Astrocyte of the cerebellum (primary cell): ENCODE results near the gene DPH2.

ENCODE experiments used
- DNase-seq: peaks from one replicate; pipeline ENCODE4 v3.0.0-alpha.2; 2011; ENCODE audit warnings: low read depth
- H3K4me3 ChIP-seq: 2 replicates; pipeline ENCODE4 v1.5.1; 2011; ENCODE audit warnings: mild to moderate bottlenecking, low read depth, low read length, moderate library complexity
- in situ Hi-C: cut with HindIII; loops from 2 replicates; pipeline ENCODE4 v1.10.0; 2017; ENCODE audit warnings: low sequenced_read_pairs
- TF ChIP-seq, protein P1 (sequence below): IDR thresholded peaks from 2 replicates; pipeline ENCODE4 v1.5.1; 2012; ENCODE audit warnings: low read length, low read depth, moderate library complexity, mild to moderate bottlenecking; ENCODE audit errors: missing control alignments

DPH2 gene

DNA sequence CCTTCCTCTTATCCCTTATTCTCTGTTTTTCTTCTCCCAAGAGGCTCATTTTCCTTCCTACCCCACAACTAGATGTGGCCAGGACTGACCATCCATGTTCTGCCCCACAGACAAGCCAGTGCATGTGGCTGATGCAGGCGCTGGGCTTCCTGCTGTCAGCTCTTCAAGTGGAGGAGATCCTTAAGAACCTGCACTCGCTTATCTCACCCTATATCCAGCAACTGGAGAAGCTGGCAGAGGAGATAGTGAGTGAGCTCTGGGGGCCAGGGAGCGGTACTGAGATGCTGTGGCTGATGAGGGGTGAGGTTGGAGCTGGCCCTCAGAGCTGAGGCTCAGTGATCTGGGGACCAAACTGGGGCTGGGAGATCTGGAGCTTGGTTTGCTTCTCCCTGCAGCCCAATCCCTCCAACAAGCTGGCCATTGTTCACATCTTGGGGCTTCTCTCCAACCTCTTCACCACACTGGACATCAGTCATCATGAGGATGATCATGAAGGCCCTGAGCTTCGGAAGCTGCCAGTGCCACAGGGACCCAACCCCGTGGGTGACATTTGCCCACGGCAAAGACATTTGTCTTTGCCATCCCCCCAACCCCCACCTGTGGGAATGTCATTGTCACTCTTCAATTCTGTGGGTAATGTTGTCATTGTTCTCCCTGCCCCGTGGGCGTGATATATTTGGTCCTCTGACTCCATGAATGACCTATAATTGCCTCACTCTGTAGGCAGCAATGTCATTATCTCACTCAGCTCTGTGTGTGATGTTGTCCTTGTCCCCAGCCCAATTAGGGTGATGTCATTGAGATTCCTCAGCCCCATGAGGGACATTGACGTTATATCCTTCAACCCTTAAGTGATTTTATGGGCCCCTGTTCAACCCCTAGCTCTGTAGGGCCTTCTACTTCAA, 11.2 kb upstream of the DPH2 start:
- H3K4me3 ChIP-seq: no peak overlapping the region

DNA sequence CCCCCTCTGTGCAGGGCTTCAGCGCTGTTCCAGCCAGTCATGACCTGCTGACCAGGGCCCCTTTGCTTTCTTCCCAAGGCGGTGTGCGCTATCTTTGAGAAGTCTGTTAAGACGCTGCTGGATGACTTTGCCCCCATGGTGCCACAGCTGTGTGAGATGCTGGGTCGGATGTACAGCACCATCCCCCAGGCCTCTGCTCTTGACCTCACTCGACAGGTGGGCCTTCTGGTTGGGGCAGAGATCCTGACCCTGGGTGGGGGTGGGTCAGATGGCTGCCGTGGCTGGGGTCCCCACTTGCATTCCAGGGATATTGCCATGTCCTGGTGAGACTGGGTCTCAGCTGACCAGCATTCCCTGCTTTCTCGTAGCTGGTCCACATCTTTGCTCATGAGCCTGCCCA, 9.0 kb upstream of the DPH2 start:
- in situ Hi-C loops: no loop called here
- H3K4me3 ChIP-seq: no peak overlapping the region
- DNase-seq: no peak
- TF ChIP-seq, protein P1, sequence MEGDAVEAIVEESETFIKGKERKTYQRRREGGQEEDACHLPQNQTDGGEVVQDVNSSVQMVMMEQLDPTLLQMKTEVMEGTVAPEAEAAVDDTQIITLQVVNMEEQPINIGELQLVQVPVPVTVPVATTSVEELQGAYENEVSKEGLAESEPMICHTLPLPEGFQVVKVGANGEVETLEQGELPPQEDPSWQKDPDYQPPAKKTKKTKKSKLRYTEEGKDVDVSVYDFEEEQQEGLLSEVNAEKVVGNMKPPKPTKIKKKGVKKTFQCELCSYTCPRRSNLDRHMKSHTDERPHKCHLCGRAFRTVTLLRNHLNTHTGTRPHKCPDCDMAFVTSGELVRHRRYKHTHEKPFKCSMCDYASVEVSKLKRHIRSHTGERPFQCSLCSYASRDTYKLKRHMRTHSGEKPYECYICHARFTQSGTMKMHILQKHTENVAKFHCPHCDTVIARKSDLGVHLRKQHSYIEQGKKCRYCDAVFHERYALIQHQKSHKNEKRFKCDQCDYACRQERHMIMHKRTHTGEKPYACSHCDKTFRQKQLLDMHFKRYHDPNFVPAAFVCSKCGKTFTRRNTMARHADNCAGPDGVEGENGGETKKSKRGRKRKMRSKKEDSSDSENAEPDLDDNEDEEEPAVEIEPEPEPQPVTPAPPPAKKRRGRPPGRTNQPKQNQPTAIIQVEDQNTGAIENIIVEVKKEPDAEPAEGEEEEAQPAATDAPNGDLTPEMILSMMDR: no peak

More for the DNA sequence above, 11.2 kb upstream of the DPH2 start:
- no peak for DNase-seq
- TF ChIP-seq, protein P1: no peak
- in situ Hi-C loops: no loop called here

DNA sequence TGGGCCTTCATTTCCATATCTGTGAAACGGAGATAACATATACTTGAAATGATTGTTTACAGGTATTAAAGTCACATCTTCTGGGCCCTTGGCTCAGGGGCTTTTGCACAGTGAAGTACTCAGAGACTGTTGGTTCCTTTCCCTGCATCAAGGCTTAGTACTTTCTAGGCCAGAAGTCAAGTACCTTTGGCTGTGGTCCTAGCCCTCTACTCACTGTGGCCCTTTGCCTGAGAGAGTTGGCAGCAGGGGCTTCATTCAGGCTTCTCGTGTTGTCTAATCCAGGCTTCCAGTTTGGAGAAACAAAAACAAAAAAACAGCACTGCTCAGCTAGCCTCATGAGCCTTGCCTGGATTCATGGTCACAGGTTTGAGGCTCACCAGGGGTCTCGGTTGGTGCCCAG, 8.1 kb upstream of the DPH2 start:
- in situ Hi-C loops: no loop called here
- H3K4me3 ChIP-seq: no peak overlapping the region
- TF ChIP-seq, protein P1: no peak
- DNase-seq: no peak

DNA sequence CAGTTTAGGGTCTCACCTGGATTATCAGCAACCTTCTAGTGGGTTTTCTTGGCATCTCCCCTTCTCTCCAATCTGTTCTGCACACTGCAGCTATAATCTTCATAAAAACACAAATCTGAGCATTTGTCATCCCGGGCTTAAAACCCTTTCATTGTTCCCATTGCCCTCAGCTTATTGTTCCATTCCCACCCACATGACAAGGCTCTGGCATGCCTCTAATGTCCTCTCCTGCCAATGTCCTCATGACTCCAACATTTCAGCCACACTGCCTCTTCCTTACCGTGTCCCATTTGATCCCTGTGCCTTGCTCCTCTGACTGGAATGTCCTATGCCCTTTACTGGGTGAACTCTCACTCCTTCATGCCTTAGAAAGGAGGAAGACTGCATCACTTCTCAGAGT, 7.5 kb upstream of the DPH2 start:
- DNase-seq: no peak
- no peak overlapping the region for H3K4me3 ChIP-seq
- TF ChIP-seq, protein P1: no peak
- in situ Hi-C loops: no loop called here

DNA sequence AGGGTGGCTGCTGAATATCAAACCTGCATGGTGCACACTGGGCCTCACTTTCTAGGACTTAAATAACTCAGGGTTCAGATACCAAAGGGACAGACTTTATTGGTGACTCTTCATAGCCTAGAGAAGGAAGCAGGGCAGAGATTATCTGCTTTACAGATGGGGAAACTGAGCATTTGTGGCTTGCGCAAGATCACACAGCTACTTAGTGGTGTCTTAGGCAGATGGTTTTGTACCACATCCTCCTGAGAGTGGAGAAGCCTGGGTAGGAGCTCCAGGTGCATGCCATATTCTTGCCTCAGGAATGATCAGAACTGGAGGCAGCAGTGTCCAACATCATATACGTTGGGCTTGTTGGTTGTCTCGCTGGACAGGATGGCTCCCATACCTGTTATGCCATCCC, 6.8 kb upstream of the DPH2 start:
- in situ Hi-C loops: no loop called here
- TF ChIP-seq, protein P1: no peak
- no peak overlapping the region for H3K4me3 ChIP-seq
- no peak for DNase-seq

DNA sequence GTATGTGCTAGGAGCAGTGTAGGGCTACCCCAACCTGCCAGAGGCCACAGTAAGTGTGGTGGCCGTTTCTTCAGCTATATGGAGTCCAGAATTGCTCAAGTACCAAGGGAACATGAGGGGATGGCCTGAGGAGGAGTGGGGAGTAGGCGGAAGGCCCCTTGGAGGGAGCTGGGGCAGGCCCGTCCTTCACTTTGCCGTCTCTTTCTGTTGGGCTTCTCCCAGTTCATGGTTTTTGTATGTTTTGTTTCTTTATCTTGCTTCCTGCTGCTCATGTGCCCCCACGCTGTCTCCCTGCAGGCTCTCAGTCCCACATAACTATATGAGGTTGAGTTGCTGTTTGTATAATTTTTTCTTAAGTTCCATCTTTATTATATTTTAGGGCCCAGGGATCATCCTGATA, 5.9 kb upstream of the DPH2 start:
- TF ChIP-seq, protein P1: no peak
- DNase-seq: no peak
- no peak overlapping the region for H3K4me3 ChIP-seq
- in situ Hi-C loops: no loop called here

DNA sequence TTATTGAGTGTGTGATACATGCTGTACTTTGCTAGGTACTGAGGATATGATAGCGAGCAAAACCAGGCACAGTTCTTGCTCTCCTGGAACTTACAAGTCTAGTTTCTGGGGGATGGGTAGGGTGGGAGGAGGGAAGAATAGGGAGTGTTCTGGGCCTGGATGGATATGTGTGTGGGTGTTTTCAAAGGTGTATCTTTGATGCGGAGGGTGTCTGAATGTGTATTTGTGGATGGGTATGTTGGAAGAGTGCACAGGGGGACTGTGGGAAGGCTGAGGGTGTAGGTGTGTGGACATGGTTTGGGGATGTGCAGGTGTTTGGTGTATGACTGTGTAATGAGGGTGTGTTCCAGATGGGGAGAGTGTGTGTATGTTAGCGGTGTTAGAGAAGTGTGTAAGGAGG, 4.5 kb upstream of the DPH2 start:
- no peak for DNase-seq
- in situ Hi-C loops: no loop called here
- TF ChIP-seq, protein P1: no peak
- no peak overlapping the region for H3K4me3 ChIP-seq
